GM19395 (cell line): ENCODE measurements around the gene GRM4.

Source experiments
- ATAC-seq: cut with Tn5 transposase; IDR thresholded peaks from one replicate; pipeline ENCODE4 v1.9.1; 2021; ENCODE audit warnings: mild to moderate bottlenecking, moderate library complexity; ENCODE audit not compliant: unreplicated experiment

Gene GRM4

DNA sequence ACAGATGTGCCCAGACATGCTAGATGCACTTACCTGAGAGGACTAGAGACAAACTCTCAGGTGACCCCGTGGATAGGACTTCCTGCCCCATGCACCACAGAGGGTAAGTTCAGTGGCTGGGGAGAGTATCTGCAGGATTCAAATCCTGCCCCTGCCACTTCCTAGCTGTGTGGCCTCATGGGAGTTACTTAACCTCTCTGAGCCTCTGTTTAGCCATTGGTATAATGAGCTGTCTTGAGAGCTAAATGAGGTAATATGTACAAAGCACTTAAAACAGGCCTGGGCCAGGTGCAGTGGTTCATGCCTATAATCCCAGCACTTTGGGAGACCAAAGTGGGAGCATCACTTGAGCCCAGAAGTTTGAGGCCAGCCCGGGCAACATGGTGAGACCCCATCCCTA is 59.3 kb downstream of the GRM4 start:
- ATAC-seq = no peak

DNA sequence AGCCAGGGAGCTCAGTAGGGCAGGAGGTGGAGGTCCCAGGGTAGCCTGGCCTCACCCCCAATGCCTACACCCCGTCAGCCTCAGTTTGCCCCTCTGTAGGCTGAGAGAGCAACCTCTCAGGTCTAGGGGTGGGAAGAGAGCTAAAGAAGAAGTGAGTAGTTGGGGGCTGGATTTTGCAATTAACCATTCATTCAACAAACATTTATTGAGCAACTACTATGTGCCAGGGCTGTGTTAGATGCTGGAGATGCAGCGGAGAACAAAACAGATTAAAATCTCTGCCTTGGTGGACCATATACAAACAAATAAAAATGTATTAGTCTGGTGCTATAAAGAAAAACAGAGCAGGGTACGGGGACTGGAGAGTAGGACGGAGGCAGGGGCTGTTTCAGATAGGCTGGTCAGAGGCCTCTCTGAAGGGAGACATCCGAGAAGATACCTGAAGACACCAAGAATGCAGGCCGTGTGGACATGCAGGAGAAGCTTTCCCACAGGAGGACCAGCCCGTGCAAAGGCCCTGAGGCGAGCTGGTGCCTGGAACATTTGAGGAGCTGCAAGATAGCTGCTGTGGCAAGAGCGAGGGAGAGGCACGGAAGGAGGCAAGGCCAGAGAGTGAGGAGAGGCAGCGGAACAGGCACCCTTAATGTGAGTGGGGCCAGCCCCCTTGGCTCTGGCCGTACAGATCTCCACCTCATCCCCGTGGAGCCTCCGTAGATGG is 60.3 kb downstream of the GRM4 start:
- no peak for ATAC-seq

DNA sequence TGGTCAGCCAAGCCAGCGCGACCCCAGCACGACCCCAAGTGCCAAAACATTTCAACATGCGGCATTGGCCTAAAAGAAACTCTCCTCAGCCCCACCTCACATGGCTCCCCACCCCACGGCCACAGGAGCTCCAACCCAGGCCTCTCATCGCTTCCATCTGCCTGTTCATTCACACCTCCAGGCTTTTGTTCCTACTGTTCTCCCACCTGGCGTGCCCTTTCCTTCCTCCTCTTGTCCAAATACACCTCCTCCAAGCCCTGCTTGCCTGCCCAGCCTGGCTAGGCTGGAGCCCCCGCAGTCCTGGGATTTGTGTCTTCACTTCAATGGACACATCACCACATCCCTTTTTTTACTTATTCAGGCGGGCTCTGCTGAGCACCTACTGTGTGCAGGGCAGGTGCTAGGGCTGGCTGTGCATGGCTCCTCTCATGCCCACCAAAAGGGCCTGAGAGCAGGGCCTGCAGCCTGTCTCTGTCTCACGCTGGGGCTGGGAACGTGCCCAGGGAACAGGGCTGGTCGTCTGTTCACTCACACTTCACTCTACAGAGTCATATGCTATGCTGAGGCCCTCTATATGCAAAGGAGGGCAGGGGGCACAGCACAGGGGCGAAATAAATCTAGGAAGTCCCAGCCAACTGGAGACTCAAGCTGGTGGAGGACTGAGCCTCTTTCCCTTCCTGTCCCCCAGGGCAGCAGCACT is 61.1 kb downstream of the GRM4 start:
- no peak for ATAC-seq

DNA sequence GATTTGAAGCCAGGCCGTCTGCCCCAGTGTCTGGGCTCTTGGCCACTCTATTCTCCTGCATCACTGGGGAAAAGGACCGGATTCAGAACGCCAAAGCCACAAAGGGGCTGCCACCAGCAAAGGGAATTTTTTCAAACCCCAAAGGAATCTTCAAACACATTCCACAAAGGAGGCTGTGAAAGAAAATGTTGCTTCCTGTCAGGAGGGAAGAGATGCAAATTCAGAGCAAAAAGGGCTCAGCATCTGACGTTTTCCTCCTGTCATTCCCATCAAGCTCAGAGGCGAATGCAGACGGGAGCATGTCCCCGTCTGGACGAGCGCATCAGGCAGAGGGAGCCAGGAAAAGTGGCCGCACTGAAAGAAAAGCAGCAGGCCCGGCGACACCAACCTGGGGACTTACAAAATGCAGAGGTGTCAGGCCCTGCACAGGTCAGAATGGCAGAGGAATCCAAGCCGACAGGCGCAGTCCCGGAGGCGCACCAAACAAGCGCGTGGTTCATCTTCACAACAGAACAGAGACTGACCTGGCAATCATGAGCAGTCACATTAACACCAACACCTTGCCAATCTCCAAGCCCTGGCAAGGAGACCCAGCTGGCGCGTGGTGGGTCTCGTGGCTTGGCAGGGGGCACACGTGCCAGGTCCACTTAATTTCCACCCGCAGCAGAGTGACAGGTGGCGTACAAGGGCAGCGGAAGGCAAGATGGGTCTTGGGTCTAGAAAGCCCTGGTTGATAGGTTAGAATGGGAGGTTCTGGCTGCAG is 62.8 kb downstream of the GRM4 start:
- no peak for ATAC-seq

GRCh38 chr6:34082348-34082747 is 63.5 kb downstream of the GRM4 start:
- no peak for ATAC-seq

DNA sequence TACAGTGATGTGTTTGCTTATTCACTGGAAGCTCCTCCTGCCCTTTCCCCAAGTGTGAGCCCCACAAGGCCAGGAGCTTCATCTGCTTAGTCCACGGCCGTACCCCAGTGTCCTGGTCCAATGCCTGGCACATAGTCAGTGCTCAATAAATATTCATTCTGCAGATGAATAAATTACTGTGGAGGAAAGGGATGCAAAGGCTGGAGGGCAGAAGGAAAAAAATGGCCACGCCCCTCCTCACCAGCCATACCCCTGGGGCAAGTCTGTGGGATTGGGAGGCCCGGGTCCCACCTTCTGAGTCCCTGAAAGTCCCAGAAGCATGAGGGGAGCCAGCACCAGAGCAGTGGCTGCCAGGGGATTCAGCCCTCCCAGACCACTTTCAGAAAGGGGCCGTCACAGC is 65.5 kb downstream of the GRM4 start:
- no peak for ATAC-seq

- ATAC-seq = no peak
These were observed 66.0 kb downstream of the GRM4 start for GRCh38 chr6:34079899-34080298.

DNA sequence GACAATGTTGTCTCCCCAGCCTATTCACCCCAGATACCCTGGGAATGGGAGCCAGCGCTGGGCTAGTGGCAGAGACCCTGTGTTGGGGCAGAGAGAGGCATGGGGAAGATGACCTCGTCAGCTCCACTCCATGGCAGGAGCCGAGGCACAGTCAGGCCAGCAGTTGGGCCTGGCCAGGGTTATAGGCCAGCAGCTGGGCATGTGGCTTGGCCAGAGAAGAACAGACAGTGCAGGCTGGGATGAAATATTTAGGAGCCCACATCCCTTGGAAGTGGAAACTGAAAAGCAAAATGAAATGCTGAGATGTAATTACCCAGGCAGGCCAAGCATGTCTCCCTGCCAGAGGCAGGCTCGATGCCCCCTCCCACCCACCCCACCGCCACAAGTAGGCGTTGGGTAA is 70.0 kb downstream of the GRM4 start:
- ATAC-seq = no peak

GRCh38 chr6:34074064-34074742 is 71.7 kb downstream of the GRM4 start:
- ATAC-seq = no peak

DNA sequence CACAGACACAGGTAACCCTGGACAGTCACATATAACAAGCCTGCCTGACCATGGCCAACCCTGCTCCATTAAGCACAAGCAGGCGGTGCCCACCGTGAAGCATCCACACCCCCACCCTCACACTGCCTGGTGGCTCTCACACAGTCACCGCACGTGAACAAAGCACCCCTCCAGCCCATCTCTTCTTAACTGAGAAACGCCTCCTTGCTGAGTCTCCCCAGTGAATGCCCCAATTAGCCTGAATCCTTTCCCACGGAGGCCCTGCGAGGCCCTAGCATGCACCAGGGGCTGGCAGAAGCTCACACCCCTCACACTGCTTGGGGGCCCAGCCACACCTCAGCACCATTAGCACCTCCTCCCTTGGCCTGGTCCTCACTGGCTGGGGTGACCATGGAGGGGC is 72.3 kb downstream of the GRM4 start:
- ATAC-seq = no peak

- ATAC-seq = no peak
These were observed 73.2 kb downstream of the GRM4 start for GRCh38 chr6:34072727-34073126.

- ATAC-seq = no peak
These were observed 74.0 kb downstream of the GRM4 start for GRCh38 chr6:34071884-34072379.

DNA sequence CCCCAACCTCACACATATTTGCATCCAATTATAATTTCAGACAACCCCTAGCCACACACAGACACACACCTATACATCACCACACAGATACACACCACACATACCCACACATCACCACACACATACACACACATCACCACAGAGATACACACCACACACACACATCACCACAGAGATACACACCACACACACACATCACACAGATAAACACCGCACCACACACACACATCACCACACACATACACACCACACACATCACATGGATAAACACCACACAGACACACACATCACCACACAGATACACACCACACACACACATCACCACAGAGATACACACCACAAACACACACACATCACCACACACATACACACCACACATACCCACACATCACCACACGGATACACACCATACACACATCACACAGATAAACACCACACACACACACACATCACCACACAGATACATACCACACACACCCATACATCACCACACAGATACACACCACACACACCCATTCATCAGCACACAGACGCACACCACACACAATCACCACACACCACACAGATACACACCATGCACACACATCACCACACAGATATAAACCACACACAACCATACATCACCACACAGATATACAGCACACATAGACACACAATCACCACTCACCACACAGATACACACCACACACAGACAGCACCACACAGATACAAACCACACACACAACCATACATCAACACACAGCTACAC is 74.6 kb downstream of the GRM4 start:
- ATAC-seq = no peak

DNA sequence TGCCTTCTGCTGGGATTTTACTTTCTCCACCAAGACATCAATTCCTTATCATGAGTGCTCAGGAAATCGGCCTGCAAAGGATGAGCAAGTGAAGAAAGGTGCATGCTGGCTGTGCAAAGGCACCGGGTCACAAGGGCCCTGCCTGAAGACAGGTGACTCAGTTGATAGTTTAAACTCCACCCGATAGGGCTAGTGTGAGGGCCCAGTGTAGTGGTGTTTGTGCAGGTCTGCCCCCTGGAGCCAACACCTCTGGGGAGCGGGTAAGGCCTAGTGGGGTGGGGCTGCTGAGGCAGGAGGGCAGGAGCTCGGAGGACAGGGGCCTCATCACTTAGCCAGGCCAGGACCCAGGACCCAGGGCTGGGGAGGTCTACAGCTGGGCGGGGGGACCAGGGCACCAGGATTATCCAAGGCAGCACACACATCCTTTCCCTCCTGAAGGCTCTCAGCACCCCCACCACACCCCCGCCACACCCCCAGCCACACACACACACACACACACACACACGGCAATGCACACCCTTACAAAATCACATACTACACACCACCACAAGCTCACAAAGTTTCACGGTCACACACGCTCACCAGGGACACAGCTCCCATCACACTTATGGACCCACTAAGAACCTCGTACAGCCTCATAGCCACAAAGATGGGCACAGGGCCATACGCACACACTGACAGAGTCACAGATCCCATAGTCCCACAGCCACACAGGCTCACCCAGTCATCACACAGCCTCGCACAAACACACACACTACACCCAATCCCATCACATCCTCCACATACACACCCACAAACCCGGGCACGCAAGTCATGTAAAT is 75.4 kb downstream of the GRM4 start:
- no peak for ATAC-seq

DNA sequence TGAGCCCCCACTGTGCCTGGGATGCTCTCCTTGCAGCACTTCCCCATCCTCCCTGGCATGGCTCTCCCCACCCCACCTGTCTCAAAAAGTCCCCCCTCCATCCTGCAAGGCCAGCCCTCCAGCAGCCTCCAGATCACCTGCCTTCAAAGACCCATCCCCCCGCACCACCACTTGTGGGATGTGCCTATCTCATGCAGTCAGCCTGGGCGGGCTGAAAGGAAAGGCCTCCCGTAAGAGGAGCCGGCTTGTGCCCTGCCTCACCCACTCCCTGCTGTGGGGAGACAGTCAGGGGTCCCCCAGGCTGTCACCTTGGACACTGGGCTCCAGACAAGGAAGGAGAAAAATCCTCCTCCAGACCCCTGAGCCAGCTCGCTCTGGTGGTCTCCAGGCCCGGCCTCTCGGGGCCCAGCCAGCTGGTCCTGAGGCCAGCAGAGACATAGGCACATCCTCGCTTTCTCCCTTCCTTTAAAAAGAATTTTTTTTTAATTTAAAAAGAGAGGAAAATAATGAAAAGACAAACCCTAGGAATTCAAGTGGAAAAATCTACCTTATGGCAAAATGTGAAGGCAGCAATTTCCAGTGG is 77.3 kb downstream of the GRM4 start:
- no peak for ATAC-seq

DNA sequence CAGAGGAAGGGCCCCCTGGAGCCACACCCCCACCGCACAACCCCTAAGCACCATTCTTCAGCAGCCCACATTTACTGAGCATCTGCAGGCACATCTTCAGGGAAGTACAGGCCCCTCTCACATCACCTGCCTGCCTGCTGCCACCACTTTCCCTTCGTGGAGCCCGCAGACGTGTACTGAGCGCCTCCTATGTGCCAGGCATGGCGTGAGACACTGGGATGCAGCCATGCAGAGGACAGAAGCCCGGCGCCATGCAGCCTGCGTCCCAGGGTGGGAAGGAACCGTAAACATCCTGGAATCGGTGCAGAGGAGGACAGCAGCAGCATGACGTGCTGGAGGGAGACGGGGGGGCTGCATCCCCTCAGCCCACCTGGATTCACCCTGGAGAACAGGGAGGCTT is 78.1 kb downstream of the GRM4 start:
- no peak for ATAC-seq

GRCh38 chr6:34066772-34067770 is 78.8 kb downstream of the GRM4 start:
- no peak for ATAC-seq

GRCh38 chr6:34066218-34066571 is 79.7 kb downstream of the GRM4 start:
- ATAC-seq = no peak
